Caco-2 (cell line): ENCODE data around the gene HES1. TPM values are rescaled to one million over a fixed set of nuclear protein-coding genes. Genes with fewer than 3 reads are reported as not detected.
A peak's percentile ranks its signal among the peaks of the same experiment; 100 is the strongest.

Experiments used
- BruUV-seq: library from RNA; stranded (reverse); fragments of 400-500 nt; replicated peaks from 2 replicates; lab custom pipeline; 2021; lab: Mats Ljungman, UMichigan
- CTCF ChIA-PET: fragments of 300-600 bp; sonication (Branson Sonifier 250); formaldehyde crosslinking; loops from one replicate; lab custom pipeline; 2022; ENCODE audit warnings: antibody characterized with exemption; lab: Charles Lee
- POLR2A ChIA-PET: fragments of 300-600 bp; sonication (Branson Sonifier 250); formaldehyde crosslinking; loops from one replicate; lab custom pipeline; 2022; ENCODE audit warnings: antibody characterized with exemption; lab: Charles Lee
- DNase-seq, 2 experiments: peaks; one replicate each; pipeline versions ENCODE4 v3.0.0 to v3.0.0-alpha.2; 2020 to 2022
- H3K27me3 ChIP-seq: replicated peaks from 2 replicates; pipeline ENCODE4 v1.6.0; 2011; ENCODE audit warnings: low read length; ENCODE audit not compliant: control insufficient read depth, insufficient read depth
- H3K36me3 ChIP-seq: 2 replicates; pipeline ENCODE4 v1.5.1; 2011; ENCODE audit warnings: low read length; ENCODE audit not compliant: control insufficient read depth, insufficient read depth
- H3K4me1 ChIP-seq: fragments of 250-450 bp; sonication (Bioruptor Pico); 2 replicates; pipeline ENCODE4 v1.5.1; 2020; ENCODE audit warnings: mild to moderate bottlenecking
- H3K4me3 ChIP-seq: 2 replicates; pipeline ENCODE4 v1.5.1; 2011; ENCODE audit warnings: low read depth, mild to moderate bottlenecking, control low read depth, low read length
- H3K9me3 ChIP-seq: fragments of 250-450 bp; sonication (Bioruptor Pico); 2 replicates; pipeline ENCODE4 v1.5.1; 2020; ENCODE audit warnings: mild to moderate bottlenecking, moderate library complexity
- H3K27ac Mint-ChIP-seq: one replicate; pipeline ENCODE4 v1.8.0; 2022; ENCODE audit warnings: mixed read lengths; ENCODE audit not compliant: unreplicated experiment
- H3K27me3 Mint-ChIP-seq: one replicate; pipeline ENCODE4 v1.8.0; 2022; ENCODE audit warnings: mixed read lengths; ENCODE audit not compliant: insufficient read depth, unreplicated experiment
- H3K36me3 Mint-ChIP-seq: one replicate; pipeline ENCODE4 v1.8.0; 2022; ENCODE audit warnings: mild to moderate bottlenecking, mixed read lengths; ENCODE audit not compliant: insufficient read depth, unreplicated experiment
- H3K4me1 Mint-ChIP-seq: one replicate; pipeline ENCODE4 v1.8.0; 2022; ENCODE audit warnings: low read depth, mixed read lengths; ENCODE audit not compliant: unreplicated experiment
- H3K4me3 Mint-ChIP-seq: one replicate; pipeline ENCODE4 v1.8.0; 2022; ENCODE audit warnings: mild to moderate bottlenecking, moderate library complexity, mixed read lengths; ENCODE audit not compliant: unreplicated experiment
- H3K9me3 Mint-ChIP-seq: one replicate; pipeline ENCODE4 v1.8.0; 2022; ENCODE audit warnings: mixed read lengths; ENCODE audit not compliant: unreplicated experiment
- CTCF ChIP-seq, 2 experiments: fragments of 200-600 bp in 1 of 2; IDR thresholded peaks; 1 replicate in 1 of 2; 2 replicates in 1 of 2; pipeline versions ENCODE4 v1.5.1 to v1.8.0; 2011 to 2022; ENCODE audit warnings: antibody characterized with exemption in 1 of 2, control low read depth in 1 of 2, inconsistent platforms in 1 of 2, low read depth in 1 of 2, low read length in 1 of 2, mild to moderate bottlenecking in 1 of 2, moderate library complexity in 1 of 2; ENCODE audit not compliant: insufficient read depth in 1 of 2, severe bottlenecking in 1 of 2, unreplicated experiment in 1 of 2
- intact Hi-C: fragments of 100-400 bp; cut with micrococcal nuclease; formaldehyde crosslinking; loops from one replicate; pipeline ENCODE4 v1.10.0; 2022; ENCODE audit not compliant: unreplicated experiment
- total RNA-seq: library from RNA; stranded (reverse); gene quantifications from 2 replicates; pipeline ENCODE4 v1.2.3, GENCODE V29; 2022

Gene HES1
- total RNA-seq, 1 experiment from 2014 or later: 123 TPM

GRCh38 chr3:194137008-194137505 is 1.1 kb downstream of the HES1 start:
- DNase-seq: peak; percentile 36 to 46
- POLR2A ChIA-PET: interaction anchor here (1.0 to 2.8 kb wide), 4 partner anchors 36 to 392 kb away, joined by 3 to 11 read pairs (median 8); no protein-coding TSS in a partner anchor
- CTCF ChIA-PET: interaction anchor here (2.6 kb wide), 1 partner anchor 134 kb away, joined by 7 read pairs; no protein-coding TSS in a partner anchor
- H3K9me3 ChIP-seq: no peaks in the 10 kb centered on the region
- intact Hi-C loops: loop anchor here (2.0 kb wide), 1 partner anchor 14 kb away; no protein-coding TSS in a partner anchor
- no peaks in the 10 kb centered on the region for H3K27me3 ChIP-seq
- peaks cover 28% of the 10 kb centered on the region for H3K4me1 Mint-ChIP-seq
- H3K27me3 Mint-ChIP-seq: no peaks in the 10 kb centered on the region
- peaks cover 75% of the 10 kb centered on the region for H3K36me3 Mint-ChIP-seq
- H3K4me3 Mint-ChIP-seq: peak overlapping the region; percentile 88
- no peak for TF ChIP-seq CTCF (IDR thresholded peaks at IDR 0.05; ENCODE audit: insufficient read depth in 1 of 2, low read depth in 1 of 2, low read length in 1 of 2, severe bottlenecking in 1 of 2, unreplicated experiment in 1 of 2)
- peaks cover 7% of the 10 kb centered on the region for H3K36me3 ChIP-seq
- peaks cover 38% of the 10 kb centered on the region for H3K4me1 ChIP-seq
- H3K9me3 Mint-ChIP-seq: no peaks in the 10 kb centered on the region
- H3K27ac Mint-ChIP-seq: peak overlapping the region; percentile 91
- H3K4me3 ChIP-seq: peak overlapping the region; percentile 76
- no TSS peak for BruUV-seq

- Histone ChIP-seq H3K4me1 (peaks cover 38% of the 10 kb centered on the region), H3K36me3 (peaks cover 7% of the 10 kb centered on the region), H3K4me3 (peak overlapping the region; percentile 76), H3K27me3 (no peaks in the 10 kb centered on the region), H3K9me3 (no peaks in the 10 kb centered on the region)
- intact Hi-C loops: loop anchor here (2.0 kb wide), 3 partner anchors 15 to 159 kb away; no protein-coding TSS in a partner anchor
- no peaks in the 10 kb centered on the region for H3K27me3 Mint-ChIP-seq
- POLR2A ChIA-PET: interaction anchor here (0.7 to 1.8 kb wide), 4 partner anchors 7 to 223 kb away, joined by 3 to 7 read pairs (median 4); no protein-coding TSS in a partner anchor
- H3K36me3 Mint-ChIP-seq: peaks cover 78% of the 10 kb centered on the region
- no TSS peak for BruUV-seq
- CTCF ChIA-PET: interaction anchor here (0.8 to 5.4 kb wide), 4 partner anchors 36 to 357 kb away, joined by 4 to 47 read pairs (median 5); no protein-coding TSS in a partner anchor
- TF ChIP-seq CTCF (IDR thresholded peaks at IDR 0.05; ENCODE audit: insufficient read depth in 1 of 2, low read depth in 1 of 2, low read length in 1 of 2, severe bottlenecking in 1 of 2, unreplicated experiment in 1 of 2): peak; percentile 25 to 55
- peak overlapping the region; percentile 91 for H3K27ac Mint-ChIP-seq
- H3K9me3 Mint-ChIP-seq: no peaks in the 10 kb centered on the region
- H3K4me1 Mint-ChIP-seq: peaks cover 24% of the 10 kb centered on the region
- H3K4me3 Mint-ChIP-seq: peak overlapping the region; percentile 88
- peak; percentile 69 for DNase-seq
Measured at GRCh38 chr3:194137506-194138474, 1.8 kb downstream of the HES1 start.

- peak overlapping the region; percentile 88 for H3K4me3 Mint-ChIP-seq
- TF ChIP-seq CTCF (IDR thresholded peaks at IDR 0.05; ENCODE audit: insufficient read depth in 1 of 2, low read depth in 1 of 2, low read length in 1 of 2, severe bottlenecking in 1 of 2, unreplicated experiment in 1 of 2): no peak
- no peaks in the 10 kb centered on the region for H3K27me3 ChIP-seq
- no peaks in the 10 kb centered on the region for H3K9me3 ChIP-seq
- intact Hi-C loops: loop anchor here (1.0 to 2.0 kb wide), 3 partner anchors 78 to 356 kb away; no protein-coding TSS in a partner anchor
- peaks cover 30% of the 10 kb centered on the region for H3K4me1 ChIP-seq
- peaks cover 15% of the 10 kb centered on the region for H3K4me1 Mint-ChIP-seq
- peak overlapping the region; percentile 76 for H3K4me3 ChIP-seq
- CTCF ChIA-PET: interaction anchor here (0.8 to 5.4 kb wide), 5 partner anchors 37 to 358 kb away, joined by 4 to 47 read pairs (median 4); no protein-coding TSS in a partner anchor
- no TSS peak for BruUV-seq
- no peaks in the 10 kb centered on the region for H3K27me3 Mint-ChIP-seq
- peak overlapping the region; percentile 68 for H3K27ac Mint-ChIP-seq
- peaks cover 7% of the 10 kb centered on the region for H3K36me3 ChIP-seq
- peaks cover 69% of the 10 kb centered on the region for H3K36me3 Mint-ChIP-seq
- DNase-seq: peak in 1 of 2 experiments; percentile 26
- POLR2A ChIA-PET: interaction anchor here (0.7 to 1.8 kb wide), 5 partner anchors 8 to 224 kb away, joined by 3 to 7 read pairs (median 4); no protein-coding TSS in a partner anchor
- no peaks in the 10 kb centered on the region for H3K9me3 Mint-ChIP-seq
Measured at GRCh38 chr3:194138732-194139070, 2.8 kb downstream of the HES1 start.
